Suppressor macrophage (primary cell): ENCODE measurements around the gene NACC2.
A peak's percentile ranks its signal among the peaks of the same experiment; 100 is the strongest.

Experiments
- DNase-seq, 4 experiments: peaks; one replicate each; pipeline ENCODE4 v3.0.0-alpha.2; 2020 to 2022

NACC2 gene

GRCh38 chr9:136128436-136128835 lies 33.3 kb upstream of the NACC2 start:
- no peak for DNase-seq

- DNase-seq, result no peak
Measured at GRCh38 chr9:136127313-136127712, 32.2 kb upstream of the NACC2 start.

GRCh38 chr9:136124976-136125692 lies 30.0 kb upstream of the NACC2 start:
- no peak for DNase-seq

- peak; percentile 84 to 91 (median 88) for DNase-seq
Measured at GRCh38 chr9:136122425-136123383, 27.6 kb upstream of the NACC2 start.

- DNase-seq, result no peak
Measured at GRCh38 chr9:136121801-136122200, 26.7 kb upstream of the NACC2 start.

- DNase-seq, result no peak
Measured at GRCh38 chr9:136120438-136120844, 25.4 kb upstream of the NACC2 start.

GRCh38 chr9:136119883-136120393 lies 24.8 kb upstream of the NACC2 start:
- no peak for DNase-seq

- DNase-seq, result peak; percentile 30 to 72 (median 54)
Measured at GRCh38 chr9:136119061-136119882, 24.2 kb upstream of the NACC2 start.

GRCh38 chr9:136118320-136119060 lies 23.4 kb upstream of the NACC2 start, which contains the start of gene TMEM250:
Gene TMEM250 (minus strand): TSS chr9:136118875. CDS start chr9:136116900, 1,975 bp downstream.
- DNase-seq, result peak; percentile 99 to 100 (median 100)

- peak; percentile 15 to 63 (median 42) for DNase-seq
Measured at GRCh38 chr9:136117916-136118319, 22.8 kb upstream of the NACC2 start.

- peak; percentile 43 to 86 (median 74) for DNase-seq
Measured at GRCh38 chr9:136117291-136117915, 22.3 kb upstream of the NACC2 start.

- no peak for DNase-seq
Measured at GRCh38 chr9:136116360-136117098, 21.4 kb upstream of the NACC2 start.

- DNase-seq, result no peak
Measured at GRCh38 chr9:136115641-136116359, 20.7 kb upstream of the NACC2 start.

GRCh38 chr9:136115206-136115605 lies 20.1 kb upstream of the NACC2 start:
- DNase-seq, result no peak

- peak in 1 of 4 experiments; percentile 29 for DNase-seq
Measured at GRCh38 chr9:136114610-136115009, 19.5 kb upstream of the NACC2 start.

- no peak for DNase-seq
Measured at GRCh38 chr9:136112541-136112940, 17.5 kb upstream of the NACC2 start.

- no peak for DNase-seq
Measured at GRCh38 chr9:136111910-136112309, 16.8 kb upstream of the NACC2 start.

- DNase-seq, result no peak
Measured at GRCh38 chr9:136111190-136111589, 16.1 kb upstream of the NACC2 start.
